Neural progenitor cell (in vitro differentiated cells): ENCODE data around the gene PODXL2.

ENCODE experiments used
- EZH2 ChIP-seq: fragments of 200-600 bp; sonication (generic); IDR thresholded peaks from 2 replicates; pipeline ENCODE4 v1.6.1; 2017; ENCODE audit warnings: antibody characterized with exemption, mild to moderate bottlenecking, moderate library complexity
- TF ChIP-seq, protein P1 (sequence below): fragments of 200-600 bp; sonication (generic); IDR thresholded peaks from 2 replicates; pipeline ENCODE4 v1.5.1; 2017; ENCODE audit warnings: antibody characterized with exemption, mild to moderate bottlenecking

DNA sequence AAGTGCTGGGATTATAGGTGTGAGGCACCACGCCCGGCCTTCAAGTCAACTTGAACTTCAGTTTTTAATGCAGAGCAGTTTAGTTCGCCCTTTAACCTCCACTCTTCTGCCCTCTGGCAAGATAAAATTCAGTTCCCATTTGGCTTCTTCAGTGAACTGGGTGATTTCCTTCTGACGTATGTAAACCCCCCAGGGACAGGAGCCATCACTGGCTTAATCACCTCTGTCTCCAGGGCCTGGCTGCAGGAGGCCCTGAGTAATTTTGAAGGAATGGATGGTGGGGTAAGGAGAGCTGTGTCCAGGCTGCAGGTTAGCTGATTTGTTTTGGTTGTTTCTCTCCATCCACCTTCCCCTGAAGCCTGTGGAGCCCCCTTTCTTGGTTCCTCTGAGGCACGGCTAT is 18.9 kb upstream of the PODXL2 start:
- TF ChIP-seq, protein P1, sequence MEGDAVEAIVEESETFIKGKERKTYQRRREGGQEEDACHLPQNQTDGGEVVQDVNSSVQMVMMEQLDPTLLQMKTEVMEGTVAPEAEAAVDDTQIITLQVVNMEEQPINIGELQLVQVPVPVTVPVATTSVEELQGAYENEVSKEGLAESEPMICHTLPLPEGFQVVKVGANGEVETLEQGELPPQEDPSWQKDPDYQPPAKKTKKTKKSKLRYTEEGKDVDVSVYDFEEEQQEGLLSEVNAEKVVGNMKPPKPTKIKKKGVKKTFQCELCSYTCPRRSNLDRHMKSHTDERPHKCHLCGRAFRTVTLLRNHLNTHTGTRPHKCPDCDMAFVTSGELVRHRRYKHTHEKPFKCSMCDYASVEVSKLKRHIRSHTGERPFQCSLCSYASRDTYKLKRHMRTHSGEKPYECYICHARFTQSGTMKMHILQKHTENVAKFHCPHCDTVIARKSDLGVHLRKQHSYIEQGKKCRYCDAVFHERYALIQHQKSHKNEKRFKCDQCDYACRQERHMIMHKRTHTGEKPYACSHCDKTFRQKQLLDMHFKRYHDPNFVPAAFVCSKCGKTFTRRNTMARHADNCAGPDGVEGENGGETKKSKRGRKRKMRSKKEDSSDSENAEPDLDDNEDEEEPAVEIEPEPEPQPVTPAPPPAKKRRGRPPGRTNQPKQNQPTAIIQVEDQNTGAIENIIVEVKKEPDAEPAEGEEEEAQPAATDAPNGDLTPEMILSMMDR = no peak
- no peak for TF ChIP-seq EZH2
